Measurements from ENCODE around the gene SUPT20H. TPM values are rescaled to one million over a fixed set of nuclear protein-coding genes. Genes with fewer than 3 reads are reported as not detected.

Gene SUPT20H
- polyA plus RNA-seq, 1 experiment, result 33.4 TPM

GRCh38 chr13:37039896-37040295 lies 19.6 kb downstream of the SUPT20H start:
- Histone ChIP-seq H3K27me3 (ENCODE audit: control insufficient read depth, insufficient read depth, low read length) (no peaks in the 10 kb centered on the region), H3K36me3 (ENCODE audit: control insufficient read depth, insufficient read depth, low read length) (peaks cover 11% of the 10 kb centered on the region), H3K4me3 (ENCODE audit: low read depth, low read length) (no peak overlapping the region)
- no peak for TF ChIP-seq CTCF (IDR thresholded peaks at IDR 0.05; ENCODE audit: insufficient read depth, low read depth, low read length)
- DNase-seq (ENCODE audit: low read depth), result no peak
- ChIA-PET CTCF (no interaction called here), POLR2A (no interaction called here)

GRCh38 chr13:37037241-37037640 lies 22.2 kb downstream of the SUPT20H start:
- H3K36me3 ChIP-seq (ENCODE audit: control insufficient read depth, insufficient read depth, low read length), result peaks cover 9% of the 10 kb centered on the region
- ChIA-PET CTCF (no interaction called here), POLR2A (no interaction called here)
- no peak overlapping the region for H3K4me3 ChIP-seq (ENCODE audit: low read depth, low read length)
- DNase-seq (ENCODE audit: low read depth), result no peak
- TF ChIP-seq CTCF (IDR thresholded peaks at IDR 0.05; ENCODE audit: insufficient read depth, low read depth, low read length), result no peak
- H3K27me3 ChIP-seq (ENCODE audit: control insufficient read depth, insufficient read depth, low read length), result no peaks in the 10 kb centered on the region

GRCh38 chr13:37029617-37030016 lies 29.9 kb downstream of the SUPT20H start:
- H3K4me3 ChIP-seq (ENCODE audit: low read depth, low read length), result no peak overlapping the region
- H3K36me3 ChIP-seq (ENCODE audit: control insufficient read depth, insufficient read depth, low read length), result peaks cover 8% of the 10 kb centered on the region; the same call in 1 of the 2 replicates
- CTCF ChIA-PET, result no interaction called here
- POLR2A ChIA-PET, result no interaction called here
- DNase-seq (ENCODE audit: low read depth), result no peak
- no peak for TF ChIP-seq CTCF (IDR thresholded peaks at IDR 0.05; ENCODE audit: insufficient read depth, low read depth, low read length)
- no peaks in the 10 kb centered on the region for H3K27me3 ChIP-seq (ENCODE audit: control insufficient read depth, insufficient read depth, low read length)

- no peak for TF ChIP-seq CTCF (IDR thresholded peaks at IDR 0.05; ENCODE audit: insufficient read depth, low read depth, low read length)
- Histone ChIP-seq H3K27me3 (ENCODE audit: control insufficient read depth, insufficient read depth, low read length) (no peaks in the 10 kb centered on the region), H3K4me3 (ENCODE audit: low read depth, low read length) (no peak overlapping the region), H3K36me3 (ENCODE audit: control insufficient read depth, insufficient read depth, low read length) (peaks cover 7% of the 10 kb centered on the region; the same call in 1 of the 2 replicates)
- DNase-seq (ENCODE audit: low read depth), result no peak
- POLR2A ChIA-PET, result no interaction called here
- CTCF ChIA-PET, result no interaction called here
These were observed 31.8 kb downstream of the SUPT20H start for GRCh38 chr13:37027639-37028038.

GRCh38 chr13:37026771-37027170 lies 32.7 kb downstream of the SUPT20H start:
- ChIA-PET POLR2A (no interaction called here), CTCF (no interaction called here)
- no peak for DNase-seq (ENCODE audit: low read depth)
- no peak overlapping the region for H3K4me3 ChIP-seq (ENCODE audit: low read depth, low read length)
- no peak for TF ChIP-seq CTCF (IDR thresholded peaks at IDR 0.05; ENCODE audit: insufficient read depth, low read depth, low read length)
- H3K36me3 ChIP-seq (ENCODE audit: control insufficient read depth, insufficient read depth, low read length), result peaks cover 6% of the 10 kb centered on the region
- H3K27me3 ChIP-seq (ENCODE audit: control insufficient read depth, insufficient read depth, low read length), result no peaks in the 10 kb centered on the region
